Heart left ventricle (tissue), 13 donors: Measurements from ENCODE around the gene KCNJ12.

Source experiments
- POLR2A ChIP-seq, 2 donors: fragments of 450-650 bp; IDR thresholded peaks; one replicate each; pipeline ENCODE4 v1.6.1; 2017; ENCODE audit warnings: antibody characterized with exemption in 2 of 2, mild to moderate bottlenecking in 2 of 2, moderate library complexity in 2 of 2
- TF ChIP-seq, protein P1 (sequence below), 12 donors: fragments of 200-600 bp; sonication (generic) in 4 of 12; IDR thresholded peaks; one replicate each; pipeline versions ENCODE4 v1.5.0 to v1.8.0; 2018 to 2022; ENCODE audit warnings: antibody characterized with exemption in 12 of 12, mild to moderate bottlenecking in 5 of 12
- donor health status: ischemic (EF 13 %, LVEDD 7.1; RV severe dilation, severe dysfunction).
- donor health status: DM: no; HTN: yes; CAD: no.
- donor health status: DM: no; HTN: no; CAD: no.
- donor health status: ischemic (EF 25% LVEDD 6.9; RV normal size, moderate dysfunction).
- donor health status: ischemic (EF 25% LVEDD 5.7; RV mildly dilated, moderate dysfunction).
- donor health status: ischemic (EF 35%, LVEDD 5.7; RV mildly dilated, moderate dysfunction).
- donor health status: nonischemic (EF 11% LVEDD 7.7; RV severe dilation, severe dysfunction).
- donor health status: DM: yes; HTN: yes; CAD: no.
- donor health status: PGD.
- donor health status: ischemic (EF 29% LVEDD 5.4; RV normal size, mild dysfunction).
- donor health status: nonischemic (EF 23%, LVEDD 6.1; RV moderate dilation, normal function).

DNA sequence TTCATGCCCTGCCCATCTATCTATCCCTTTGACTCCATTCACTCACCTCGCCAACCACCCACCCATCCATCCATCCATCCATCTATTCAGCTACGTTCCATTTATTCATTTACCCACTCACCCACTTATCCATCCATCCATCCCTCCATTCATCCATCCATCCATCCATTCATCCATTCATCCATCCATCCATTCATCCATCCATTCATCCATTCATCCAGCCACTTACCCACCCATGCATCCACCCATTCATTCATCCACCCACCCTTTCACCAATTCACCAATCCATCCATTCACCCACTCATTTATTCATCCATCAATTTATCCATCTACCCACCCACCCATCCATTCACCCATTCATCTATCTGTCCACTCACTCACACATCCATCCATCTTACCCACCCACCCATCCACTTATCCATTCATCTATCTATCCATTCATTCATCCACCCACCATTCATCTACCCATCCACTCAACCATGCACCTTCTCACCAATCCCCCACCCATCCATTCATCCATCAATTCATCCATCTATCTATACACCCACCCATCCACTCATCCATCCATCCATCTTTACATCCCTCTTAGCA is 19.5 kb upstream of the KCNJ12 start:
- TF ChIP-seq, protein P1, sequence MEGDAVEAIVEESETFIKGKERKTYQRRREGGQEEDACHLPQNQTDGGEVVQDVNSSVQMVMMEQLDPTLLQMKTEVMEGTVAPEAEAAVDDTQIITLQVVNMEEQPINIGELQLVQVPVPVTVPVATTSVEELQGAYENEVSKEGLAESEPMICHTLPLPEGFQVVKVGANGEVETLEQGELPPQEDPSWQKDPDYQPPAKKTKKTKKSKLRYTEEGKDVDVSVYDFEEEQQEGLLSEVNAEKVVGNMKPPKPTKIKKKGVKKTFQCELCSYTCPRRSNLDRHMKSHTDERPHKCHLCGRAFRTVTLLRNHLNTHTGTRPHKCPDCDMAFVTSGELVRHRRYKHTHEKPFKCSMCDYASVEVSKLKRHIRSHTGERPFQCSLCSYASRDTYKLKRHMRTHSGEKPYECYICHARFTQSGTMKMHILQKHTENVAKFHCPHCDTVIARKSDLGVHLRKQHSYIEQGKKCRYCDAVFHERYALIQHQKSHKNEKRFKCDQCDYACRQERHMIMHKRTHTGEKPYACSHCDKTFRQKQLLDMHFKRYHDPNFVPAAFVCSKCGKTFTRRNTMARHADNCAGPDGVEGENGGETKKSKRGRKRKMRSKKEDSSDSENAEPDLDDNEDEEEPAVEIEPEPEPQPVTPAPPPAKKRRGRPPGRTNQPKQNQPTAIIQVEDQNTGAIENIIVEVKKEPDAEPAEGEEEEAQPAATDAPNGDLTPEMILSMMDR (IDR thresholded peaks at IDR 0.05): no peak
- no peak for TF ChIP-seq POLR2A (IDR thresholded peaks at IDR 0.05)
